ENCODE results near the gene MINDY4B. TPM values are rescaled to one million over a fixed set of nuclear protein-coding genes. Genes with fewer than 3 reads are reported as not detected.

The MINDY4B gene
- polyA plus RNA-seq, 1 of the 3 experiments (the other 2 are of a cell fraction): not detected

DNA sequence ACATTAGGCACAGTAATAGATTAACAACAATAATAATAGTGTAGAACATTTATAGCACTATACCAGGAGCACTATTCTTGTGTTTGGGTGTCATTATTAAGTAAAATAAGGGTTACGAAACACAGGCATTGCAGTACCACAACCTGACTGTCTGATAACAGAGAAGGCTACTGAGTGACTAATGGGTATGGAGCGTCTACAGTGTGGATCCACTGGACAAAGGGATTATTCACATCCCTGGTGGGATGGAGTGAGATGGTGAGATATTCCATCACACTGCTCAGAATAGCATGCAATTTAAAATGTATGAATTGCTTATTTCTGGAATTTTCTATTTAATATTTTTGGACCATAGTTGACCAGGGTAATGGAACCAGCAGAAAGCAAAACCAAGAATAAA lies 18.2 kb downstream of the MINDY4B start:
- no peak for DNase-seq

GRCh38 chr3:150885535-150885934 lies 19.7 kb downstream of the MINDY4B start:
- Histone ChIP-seq H3K27me3 (ENCODE audit: insufficient read depth) (peaks cover 16% of the 10 kb centered on the region), H3K79me2 (ENCODE audit: insufficient read depth) (no peaks in the 10 kb centered on the region), H3K4me1 (ENCODE audit: control insufficient read depth in 1 of 2, insufficient read depth in 2 of 2, low read depth in 1 of 2, low read length in 1 of 2) (no peaks in the 10 kb centered on the region), H3K9me3 (no peaks in the 10 kb centered on the region), H3K9me2 (no peaks in the 10 kb centered on the region), H2AFZ (ENCODE audit: low read depth) (no peak overlapping the region), H4K20me1 (ENCODE audit: insufficient read depth) (no peaks in the 10 kb centered on the region), H3K4me3 (ENCODE audit: low read depth in 2 of 2, low read length in 1 of 2) (no peak overlapping the region), H3F3A (replicated peaks; ENCODE audit: insufficient read depth) (no peaks in the 10 kb centered on the region), H3K9ac (no peak overlapping the region), H3K4me2 (no peak overlapping the region), H3K36me3 (replicated peaks in 1 of 2; ENCODE audit: control insufficient read depth in 1 of 2, insufficient read depth in 2 of 2, low read length in 1 of 2) (no peaks in the 10 kb centered on the region), H3K27ac (ENCODE audit: low read depth in 2 of 2, low read length in 1 of 2) (no peak overlapping the region)
- ChIA-PET CTCF (interaction anchor here (1.3 kb wide), 1 partner anchor 98 kb away, joined by 3 read pairs; no protein-coding TSS in a partner anchor), POLR2A (no interaction called here)
- DNase-seq: no peak
- 0% methylated on average over 3 of the region's 3 CpGs for WGBS (ENCODE audit: low lambda C conversion rate)
- TF ChIP-seq YY1 (IDR thresholded peaks at IDR 0.05; ENCODE audit: low read depth) (no peak), MEF2A (IDR thresholded peaks at IDR 0.05; ENCODE audit: borderline replicate concordance, low read depth) (no peak), RFX5 (IDR thresholded peaks at IDR 0.05; ENCODE audit: low read length) (no peak), GABPA (IDR thresholded peaks at IDR 0.05; ENCODE audit: low read depth) (no peak), TCF12 (IDR thresholded peaks at IDR 0.05) (no peak), FOXM1 (IDR thresholded peaks at IDR 0.05; ENCODE audit: low read depth) (no peak), TEAD4 (IDR thresholded peaks at IDR 0.05; ENCODE audit: borderline replicate concordance, insufficient read depth) (no peak), MAX (IDR thresholded peaks at IDR 0.05; ENCODE audit: low read depth) (no peak), EP300 (IDR thresholded peaks at IDR 0.05; ENCODE audit: borderline replicate concordance in 1 of 2, low read depth in 1 of 2, low read length in 1 of 2) (no peak), TAF1 (IDR thresholded peaks at IDR 0.05; ENCODE audit: borderline replicate concordance, low read depth, low read length) (no peak), USF2 (IDR thresholded peaks at IDR 0.05; ENCODE audit: borderline replicate concordance, low read depth, low read length) (no peak), RAD21 (IDR thresholded peaks at IDR 0.05; ENCODE audit: low read length) (no peak), REST (IDR thresholded peaks at IDR 0.05; ENCODE audit: low read depth, low read length) (no peak), SMC3 (IDR thresholded peaks at IDR 0.05; ENCODE audit: low read depth, low read length) (no peak), USF1 (IDR thresholded peaks at IDR 0.05; ENCODE audit: borderline replicate concordance, low read depth) (no peak)
- TF ChIP-seq, protein P1, sequence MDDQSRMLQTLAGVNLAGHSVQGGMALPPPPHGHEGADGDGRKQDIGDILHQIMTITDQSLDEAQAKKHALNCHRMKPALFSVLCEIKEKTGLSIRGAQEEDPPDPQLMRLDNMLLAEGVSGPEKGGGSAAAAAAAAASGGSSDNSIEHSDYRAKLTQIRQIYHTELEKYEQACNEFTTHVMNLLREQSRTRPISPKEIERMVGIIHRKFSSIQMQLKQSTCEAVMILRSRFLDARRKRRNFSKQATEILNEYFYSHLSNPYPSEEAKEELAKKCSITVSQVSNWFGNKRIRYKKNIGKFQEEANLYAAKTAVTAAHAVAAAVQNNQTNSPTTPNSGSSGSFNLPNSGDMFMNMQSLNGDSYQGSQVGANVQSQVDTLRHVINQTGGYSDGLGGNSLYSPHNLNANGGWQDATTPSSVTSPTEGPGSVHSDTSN (IDR thresholded peaks at IDR 0.05): no peak

More for the DNA sequence above, 18.2 kb downstream of the MINDY4B start:
- Histone ChIP-seq H3K9ac (no peak overlapping the region), H3K4me1 (ENCODE audit: control insufficient read depth in 1 of 2, insufficient read depth in 2 of 2, low read depth in 1 of 2, low read length in 1 of 2) (no peaks in the 10 kb centered on the region), H2AFZ (ENCODE audit: low read depth) (no peak overlapping the region), H3K9me2 (no peaks in the 10 kb centered on the region), H3K4me3 (ENCODE audit: low read depth in 2 of 2, low read length in 1 of 2) (no peak overlapping the region), H3K36me3 (replicated peaks in 1 of 2; ENCODE audit: control insufficient read depth in 1 of 2, insufficient read depth in 2 of 2, low read length in 1 of 2) (no peaks in the 10 kb centered on the region), H3F3A (replicated peaks; ENCODE audit: insufficient read depth) (no peaks in the 10 kb centered on the region), H3K27me3 (ENCODE audit: insufficient read depth) (peaks cover 8% of the 10 kb centered on the region; the same call in 1 of the 2 replicates), H3K9me3 (no peaks in the 10 kb centered on the region), H3K79me2 (ENCODE audit: insufficient read depth) (no peaks in the 10 kb centered on the region), H4K20me1 (ENCODE audit: insufficient read depth) (no peaks in the 10 kb centered on the region), H3K4me2 (no peak overlapping the region), H3K27ac (ENCODE audit: low read depth in 2 of 2, low read length in 1 of 2) (no peak overlapping the region)
- no peak for TF ChIP-seq RXRA (IDR thresholded peaks at IDR 0.05; ENCODE audit: borderline replicate concordance, low read depth)
- TF ChIP-seq MEF2A (IDR thresholded peaks at IDR 0.05; ENCODE audit: borderline replicate concordance, low read depth): no peak
- TF ChIP-seq TEAD4 (IDR thresholded peaks at IDR 0.05; ENCODE audit: borderline replicate concordance, insufficient read depth): no peak
- TF ChIP-seq NFIC (IDR thresholded peaks at IDR 0.05; ENCODE audit: borderline replicate concordance): no peak
- TF ChIP-seq SMC3 (IDR thresholded peaks at IDR 0.05; ENCODE audit: low read depth, low read length): no peak
- TF ChIP-seq USF2 (IDR thresholded peaks at IDR 0.05; ENCODE audit: borderline replicate concordance, low read depth, low read length): no peak
- CTCF ChIA-PET: interaction anchor here (0.6 to 1.3 kb wide), 2 partner anchors 8 to 281 kb away, joined by 3 read pairs; no protein-coding TSS in a partner anchor
- 24% methylated on average over 2 of the region's 2 CpGs for WGBS (ENCODE audit: low lambda C conversion rate)
- POLR2A ChIA-PET: no interaction called here

Measured in SK-N-SH (cell line).